K562 (cell line): ENCODE measurements around the gene ORC1. TPM values are rescaled to one million over a fixed set of nuclear protein-coding genes. Genes with fewer than 3 reads are reported as not detected.

ENCODE experiments used
- ATAC-seq: fragments of 200-7000 bp; cut with Tn5 transposase; 3 replicates; pipeline ENCODE4 v1.9.1; 2020; ENCODE audit warnings: moderate library complexity
- BruUV-seq: library from RNA; stranded (reverse); fragments of 400-500 nt; replicated peaks from 2 replicates; lab custom pipeline; 2021; lab: Mats Ljungman, UMichigan
- CTCF ChIA-PET: fragments of 300-600 bp; formaldehyde crosslinking; extraction: SDS; loops from one replicate; lab custom pipeline; 2021; ENCODE audit warnings: low intra/inter-chr PET ratio; lab: Yijun Ruan, JAX
- POLR2A ChIA-PET: fragments of 300-600, 350-650 bp; sonication (Branson Sonifier 250); formaldehyde crosslinking; extraction: SDS; loops from one replicate; lab custom pipeline; 2021; ENCODE audit warnings: antibody characterized with exemption, inconsistent platforms; lab: Yijun Ruan, JAX
- DNase-seq, 4 experiments: peaks; one replicate each; pipeline versions ENCODE4 v3.0.0 to v3.0.0-alpha.2; 2011 to 2018; ENCODE audit warnings: low spot score in 3 of 4, mixed read lengths in 3 of 4; ENCODE audit errors: extremely low read depth in 1 of 4
- FAIRE-seq: peaks from 2 replicates; lab custom pipeline; 2011; peaks lifted over from hg19 to GRCh38; lab: Jason Lieb, UNC
- H2AFZ ChIP-seq: 2 replicates; pipeline ENCODE4 v1.6.0; 2011; ENCODE audit warnings: low read depth, low read length, control low read depth, inconsistent platforms
- H3K27ac ChIP-seq: fragments of 200-600 bp; 3 replicates; pipeline ENCODE4 v1.8.0; 2011; ENCODE audit warnings: low read depth, mild to moderate bottlenecking, control low read depth, inconsistent platforms, low read length, moderate library complexity, mixed read lengths; ENCODE audit errors: extremely low read depth
- H3K27me3 ChIP-seq, 2 experiments: fragments of 300-600 bp in 1 of 2; 2 replicates in 1 of 2; 3 replicates in 1 of 2; pipeline versions ENCODE4 v1.6.0 to v1.8.0; 2011; ENCODE audit warnings: inconsistent platforms in 2 of 2, low read length in 2 of 2, mild to moderate bottlenecking in 1 of 2, mixed read lengths in 1 of 2, moderate library complexity in 1 of 2; ENCODE audit not compliant: control insufficient read depth in 2 of 2, insufficient read depth in 2 of 2
- H3K36me3 ChIP-seq: fragments of 300-600 bp; 3 replicates; pipeline ENCODE4 v1.8.0; 2011; ENCODE audit warnings: mild to moderate bottlenecking, low read length, inconsistent platforms; ENCODE audit not compliant: control insufficient read depth, insufficient read depth
- H3K4me1 ChIP-seq, 2 experiments: fragments of 200-600 bp in 1 of 2; replicated peaks in 1 of 2; 2 replicates in 1 of 2; 3 replicates in 1 of 2; pipeline versions ENCODE4 v1.5.1 to v1.8.0; 2011; ENCODE audit warnings: inconsistent platforms in 2 of 2, low read length in 2 of 2, mild to moderate bottlenecking in 1 of 2, mixed read lengths in 1 of 2, moderate library complexity in 1 of 2; ENCODE audit not compliant: control insufficient read depth in 2 of 2, insufficient read depth in 2 of 2
- H3K4me2 ChIP-seq: 2 replicates; pipeline ENCODE4 v1.6.1; 2011; ENCODE audit warnings: low read length, control low read depth, inconsistent platforms, mixed read lengths; ENCODE audit not compliant: insufficient read depth
- H3K4me3 ChIP-seq: fragments of 200-600 bp; sonication (generic), shearing (Covaris generic); 2 replicates; pipeline ENCODE4 v1.5.1; 2016; ENCODE audit warnings: control low read depth, inconsistent platforms
- H3K79me2 ChIP-seq: fragments of 200-600 bp; 3 replicates; pipeline ENCODE4 v1.8.0; 2011; ENCODE audit warnings: low read length, inconsistent platforms; ENCODE audit not compliant: control insufficient read depth, insufficient read depth
- H3K9ac ChIP-seq, 2 experiments: 2 replicates each; pipeline versions ENCODE4 v1.6.0 to v1.6.1; 2011; ENCODE audit warnings: low read depth in 2 of 2, low read length in 2 of 2, control low read depth in 1 of 2, inconsistent platforms in 1 of 2, mild to moderate bottlenecking in 1 of 2, mixed read lengths in 1 of 2; ENCODE audit not compliant: insufficient read depth in 1 of 2
- H3K9me1 ChIP-seq: one replicate; pipeline ENCODE4 v1.6.0; 2011; ENCODE audit warnings: inconsistent platforms, mild to moderate bottlenecking, low read length, moderate library complexity; ENCODE audit not compliant: control insufficient read depth, insufficient read depth
- H3K9me3 ChIP-seq: replicated peaks from 2 replicates; pipeline ENCODE4 v1.5.1; 2011; ENCODE audit warnings: low read depth, low read length, inconsistent platforms; ENCODE audit not compliant: control insufficient read depth, insufficient read depth
- H4K20me1 ChIP-seq: replicated peaks from 2 replicates; pipeline ENCODE4 v1.6.1; 2011; ENCODE audit warnings: low read length, inconsistent platforms, mixed read lengths; ENCODE audit not compliant: control insufficient read depth, insufficient read depth
- NCOR1 ChIP-seq: fragments of 450-650 bp; IDR thresholded peaks from 2 replicates; pipeline ENCODE4 v1.6.1; 2016; ENCODE audit warnings: mild to moderate bottlenecking, moderate library complexity
- POLR2G ChIP-seq: fragments of 200-400 bp; formaldehyde crosslinking; IDR thresholded peaks from 2 replicates; pipeline ENCODE4 v1.6.1; 2017; ENCODE audit warnings: low read depth, mild to moderate bottlenecking, antibody characterized with exemption, low read length, moderate library complexity
- ZBTB33 ChIP-seq: sonication (generic); formaldehyde crosslinking; IDR thresholded peaks from 2 replicates; pipeline ENCODE4 v1.8.1; 2023; ENCODE audit warnings: mild to moderate bottlenecking, missing genetic modification reagents
- WGBS: fragments of 100-300 bp; shearing (Covaris generic); methylation state at CpG from one replicate; pipeline ENCODE4 v1.1.6; 2016; ENCODE audit warnings: low coverage, mixed read lengths; ENCODE audit not compliant: insufficient coverage; ENCODE audit errors: missing lambda C conversion rate; 5-methylcytosine and 5-hydroxymethylcytosine counted together
- in situ Hi-C: fragments of 300-500 bp; cut with MboI; formaldehyde crosslinking; loops from 4 replicates; pipeline ENCODE4 v1.15.0; 2018; ENCODE audit warnings: inconsistent platforms, mixed read lengths
- intact Hi-C: fragments of 100-400 bp; cut with micrococcal nuclease; formaldehyde crosslinking; loops from 2 replicates; pipeline ENCODE4 v1.14.2; 2022
- polyA plus RNA-seq, 8 experiments: library from polyadenylated mRNA; depleted of rRNA in 4 of 8; stranded (reverse) in 5 of 8; unstranded in 3 of 8; fragments of >200 nt; fragmentation: Nextera tagmentation in 2 of 8; fragmentation: Illumina TruSeq in 1 of 8; extraction: Ambion mirVana in 2 of 8; extraction: Trizol in 1 of 8; gene quantifications; 2 replicates each; pipeline versions ENCODE4 v1.2.1 to v1.2.3, GENCODE V29; 2011 to 2014; ENCODE audit warnings: inconsistent platforms in 1 of 8, missing spikeins in 1 of 8
- total RNA-seq, 7 experiments: library from RNA; depleted of rRNA in 6 of 7; stranded (reverse); fragments of >200 nt in 6 of 7; fragmentation: Illumina TruSeq in 2 of 7; extraction: Trizol in 2 of 7; gene quantifications; 2 replicates each; pipeline versions ENCODE4 v1.2.1 to v1.2.3, GENCODE V29; 2011 to 2021; ENCODE audit warnings: low replicate concordance in 1 of 7

The ORC1 gene
- total and polyA plus RNA-seq, 9 of the 15 experiments (the other 6 are each of a cell fraction or from before 2014, with no cell fraction given) = 26.4 to 91.6 (median 69.7) TPM

- intact Hi-C loops (no loop called here), in situ Hi-C loops (no loop called here)
- H3K4me3 ChIP-seq = no peak overlapping the region
- H4K20me1 ChIP-seq = no peaks in the 10 kb centered on the region
- no peak overlapping the region for H2AFZ ChIP-seq
- H3K4me2 ChIP-seq = no peak overlapping the region
- WGBS = 98% methylated on average over 34 of the region's 51 CpGs
- DNase-seq (no peak), ATAC-seq (no peak), FAIRE-seq (no peak)
- BruUV-seq = no TSS peak
- ChIA-PET POLR2A (interaction anchor here (0.6 to 1.2 kb wide), 4 partner anchors 11 to 950 kb away, joined by 3 read pairs; no protein-coding TSS in a partner anchor), CTCF (no interaction called here)
- TF ChIP-seq POLR2G = peak; percentile 62
- TF ChIP-seq ZBTB33 (CRISPR knock-in tag) = peak; percentile 90
- no peak for TF ChIP-seq NCOR1
- no peak overlapping the region for H3K9ac ChIP-seq
- peaks cover 22% of the 10 kb centered on the region for H3K79me2 ChIP-seq
- H3K27me3 ChIP-seq = no peaks in the 10 kb centered on the region
- H3K27ac ChIP-seq = no peak overlapping the region
- peaks cover 5% of the 10 kb centered on the region for H3K9me1 ChIP-seq
- H3K9me3 ChIP-seq = no peaks in the 10 kb centered on the region
- H3K36me3 ChIP-seq = peaks cover 40% of the 10 kb centered on the region
- H3K4me1 ChIP-seq = peaks cover 21 to 34% of the 10 kb centered on the region in 2 experiments
Measured at GRCh38 chr1:52368383-52369172, 35.6 kb downstream of the ORC1 start.
